ENCODE measurements around the gene ZRANB2.

DNA sequence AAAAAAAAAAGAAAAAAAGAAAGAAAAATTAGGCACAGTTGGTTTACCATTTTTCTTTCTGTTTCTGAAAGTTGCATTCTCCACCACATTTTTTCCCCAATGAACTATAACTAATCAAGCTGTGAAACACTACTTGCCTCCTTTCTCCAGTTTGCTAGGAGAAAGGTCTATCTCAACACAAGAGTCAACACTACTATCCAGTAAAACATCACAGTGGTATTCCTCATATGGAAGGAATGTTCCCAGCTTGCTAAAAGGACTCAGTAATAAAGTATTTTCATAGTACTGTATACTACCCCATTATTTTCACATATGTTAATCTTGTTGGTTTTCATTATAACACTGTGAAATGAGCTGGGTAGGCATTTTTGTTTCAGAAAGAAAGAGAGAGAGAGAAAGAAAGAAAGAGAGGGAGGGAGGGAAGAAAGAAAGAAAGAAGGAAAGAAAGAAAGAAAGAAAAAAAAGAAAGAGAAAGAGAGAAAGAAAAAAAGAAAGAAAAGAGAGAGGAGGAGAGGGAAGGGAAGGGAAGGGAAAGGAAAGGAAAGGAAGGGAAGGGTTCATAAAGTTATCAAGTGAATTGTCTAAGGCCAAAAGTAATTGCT lies 41.1 kb downstream of the ZRANB2 start:
- TF ChIP-seq EZH2 (IDR thresholded peaks at IDR 0.05; ENCODE audit: borderline replicate concordance, insufficient read depth, low read length, poor library complexity, severe bottlenecking) (no peak), EP300 (conservative IDR thresholded peaks at IDR 0.05; ENCODE audit: poor library complexity, severe bottlenecking) (no peak)
- TF ChIP-seq, protein P1, sequence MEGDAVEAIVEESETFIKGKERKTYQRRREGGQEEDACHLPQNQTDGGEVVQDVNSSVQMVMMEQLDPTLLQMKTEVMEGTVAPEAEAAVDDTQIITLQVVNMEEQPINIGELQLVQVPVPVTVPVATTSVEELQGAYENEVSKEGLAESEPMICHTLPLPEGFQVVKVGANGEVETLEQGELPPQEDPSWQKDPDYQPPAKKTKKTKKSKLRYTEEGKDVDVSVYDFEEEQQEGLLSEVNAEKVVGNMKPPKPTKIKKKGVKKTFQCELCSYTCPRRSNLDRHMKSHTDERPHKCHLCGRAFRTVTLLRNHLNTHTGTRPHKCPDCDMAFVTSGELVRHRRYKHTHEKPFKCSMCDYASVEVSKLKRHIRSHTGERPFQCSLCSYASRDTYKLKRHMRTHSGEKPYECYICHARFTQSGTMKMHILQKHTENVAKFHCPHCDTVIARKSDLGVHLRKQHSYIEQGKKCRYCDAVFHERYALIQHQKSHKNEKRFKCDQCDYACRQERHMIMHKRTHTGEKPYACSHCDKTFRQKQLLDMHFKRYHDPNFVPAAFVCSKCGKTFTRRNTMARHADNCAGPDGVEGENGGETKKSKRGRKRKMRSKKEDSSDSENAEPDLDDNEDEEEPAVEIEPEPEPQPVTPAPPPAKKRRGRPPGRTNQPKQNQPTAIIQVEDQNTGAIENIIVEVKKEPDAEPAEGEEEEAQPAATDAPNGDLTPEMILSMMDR (IDR thresholded peaks at IDR 0.05; ENCODE audit: poor library complexity, severe bottlenecking) = no peak

Data from neural cell (in vitro differentiated cells).